Measurements from ENCODE around the gene L3MBTL4. TPM values are rescaled to one million over a fixed set of nuclear protein-coding genes. Genes with fewer than 3 reads are reported as not detected.

L3MBTL4 gene
- total RNA-seq, 1 experiment from 2014 or later, result 0.87 TPM

- H3K4me1 ChIP-seq (ENCODE audit: control insufficient read depth, insufficient read depth, low read length), result no peaks in the 10 kb centered on the region
- POLR2A ChIA-PET, result no interaction called here
- no peak for TF ChIP-seq POLR2AphosphoS5 (IDR thresholded peaks at IDR 0.05; ENCODE audit: low read depth, low read length)
- TF ChIP-seq TCF7L2 (IDR thresholded peaks at IDR 0.05; ENCODE audit: low read depth, low read length), result no peak
- TF ChIP-seq, protein P1, sequence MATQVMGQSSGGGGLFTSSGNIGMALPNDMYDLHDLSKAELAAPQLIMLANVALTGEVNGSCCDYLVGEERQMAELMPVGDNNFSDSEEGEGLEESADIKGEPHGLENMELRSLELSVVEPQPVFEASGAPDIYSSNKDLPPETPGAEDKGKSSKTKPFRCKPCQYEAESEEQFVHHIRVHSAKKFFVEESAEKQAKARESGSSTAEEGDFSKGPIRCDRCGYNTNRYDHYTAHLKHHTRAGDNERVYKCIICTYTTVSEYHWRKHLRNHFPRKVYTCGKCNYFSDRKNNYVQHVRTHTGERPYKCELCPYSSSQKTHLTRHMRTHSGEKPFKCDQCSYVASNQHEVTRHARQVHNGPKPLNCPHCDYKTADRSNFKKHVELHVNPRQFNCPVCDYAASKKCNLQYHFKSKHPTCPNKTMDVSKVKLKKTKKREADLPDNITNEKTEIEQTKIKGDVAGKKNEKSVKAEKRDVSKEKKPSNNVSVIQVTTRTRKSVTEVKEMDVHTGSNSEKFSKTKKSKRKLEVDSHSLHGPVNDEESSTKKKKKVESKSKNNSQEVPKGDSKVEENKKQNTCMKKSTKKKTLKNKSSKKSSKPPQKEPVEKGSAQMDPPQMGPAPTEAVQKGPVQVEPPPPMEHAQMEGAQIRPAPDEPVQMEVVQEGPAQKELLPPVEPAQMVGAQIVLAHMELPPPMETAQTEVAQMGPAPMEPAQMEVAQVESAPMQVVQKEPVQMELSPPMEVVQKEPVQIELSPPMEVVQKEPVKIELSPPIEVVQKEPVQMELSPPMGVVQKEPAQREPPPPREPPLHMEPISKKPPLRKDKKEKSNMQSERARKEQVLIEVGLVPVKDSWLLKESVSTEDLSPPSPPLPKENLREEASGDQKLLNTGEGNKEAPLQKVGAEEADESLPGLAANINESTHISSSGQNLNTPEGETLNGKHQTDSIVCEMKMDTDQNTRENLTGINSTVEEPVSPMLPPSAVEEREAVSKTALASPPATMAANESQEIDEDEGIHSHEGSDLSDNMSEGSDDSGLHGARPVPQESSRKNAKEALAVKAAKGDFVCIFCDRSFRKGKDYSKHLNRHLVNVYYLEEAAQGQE (IDR thresholded peaks at IDR 0.05; ENCODE audit: insufficient read depth in 1 of 2, low read depth in 2 of 2, low read length in 1 of 2), result no peak
- TF ChIP-seq SIN3A (IDR thresholded peaks at IDR 0.05; ENCODE audit: borderline replicate concordance, insufficient read depth, low read depth, low read length), result no peak
- TF ChIP-seq CTCF (IDR thresholded peaks at IDR 0.05), result no peak
Measured at GRCh38 chr18:5992381-5992780, 422.3 kb downstream of the L3MBTL4 start.

DNA sequence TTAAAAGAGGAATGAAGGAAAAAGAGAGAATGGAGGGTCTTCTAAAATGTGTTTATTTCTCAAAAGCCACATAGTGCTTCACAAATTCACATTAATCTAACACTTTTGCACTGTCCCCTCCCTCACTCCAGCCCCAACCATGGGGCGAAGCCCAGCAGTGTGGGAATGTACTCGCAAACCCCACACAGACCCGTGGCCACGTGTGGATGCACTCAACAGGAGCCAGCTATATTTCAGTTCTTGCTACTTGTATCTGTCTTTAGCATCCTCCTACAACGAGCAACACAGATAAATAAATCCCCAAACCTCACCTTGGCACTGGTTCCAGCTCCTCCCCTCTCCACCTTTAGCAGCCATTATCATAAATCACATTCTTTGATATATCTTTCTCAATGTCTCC is 427.5 kb downstream of the L3MBTL4 start:
- no TSS peak for BruUV-seq (replicated peaks)
- POLR2A ChIA-PET, result no interaction called here
- no peak for DNase-seq (ENCODE audit: low read depth, low spot score)
- Histone ChIP-seq H3K4me1 (ENCODE audit: control insufficient read depth, insufficient read depth, low read length) (no peaks in the 10 kb centered on the region), H3K27me3 (ENCODE audit: control insufficient read depth, insufficient read depth, low read length) (no peaks in the 10 kb centered on the region; the same call in 1 of the 2 replicates), H3K27ac (ENCODE audit: low read length) (no peak overlapping the region), H3K36me3 (ENCODE audit: control insufficient read depth, insufficient read depth, low read length) (no peaks in the 10 kb centered on the region; the same call in 1 of the 2 replicates), H3K9me3 (ENCODE audit: control insufficient read depth, insufficient read depth, low read depth, low read length) (no peaks in the 10 kb centered on the region), H3K4me3 (ENCODE audit: low read depth in 2 of 2, low read length in 2 of 2) (no peak overlapping the region)
- in situ Hi-C loops (cut with HindIII; ENCODE audit: low pct_unique_long_range_greater_than_20kb, low sequenced_read_pairs), result no loop called here
- TF ChIP-seq SIN3A (IDR thresholded peaks at IDR 0.05; ENCODE audit: borderline replicate concordance, insufficient read depth, low read depth, low read length), result no peak
- no peak for TF ChIP-seq POLR2AphosphoS5 (IDR thresholded peaks at IDR 0.05; ENCODE audit: low read depth, low read length)
- TF ChIP-seq CTCF (IDR thresholded peaks at IDR 0.05), result no peak
- CTCF ChIA-PET, result no interaction called here
- ATAC-seq, result no peak
- intact Hi-C loops (cut with micrococcal nuclease; ENCODE audit: unreplicated experiment), result no loop called here

More at GRCh38 chr18:5992381-5992780, 422.3 kb downstream of the L3MBTL4 start:
- CTCF ChIA-PET, result no interaction called here
- BruUV-seq (replicated peaks), result no TSS peak
- in situ Hi-C loops (cut with HindIII; ENCODE audit: low pct_unique_long_range_greater_than_20kb, low sequenced_read_pairs), result no loop called here
- H3K27ac ChIP-seq (ENCODE audit: low read length), result no peak overlapping the region
- H3K9me3 ChIP-seq (ENCODE audit: control insufficient read depth, insufficient read depth, low read depth, low read length), result no peaks in the 10 kb centered on the region
- DNase-seq (ENCODE audit: low read depth, low spot score) (no peak), ATAC-seq (no peak)
- H3K27me3 ChIP-seq (ENCODE audit: control insufficient read depth, insufficient read depth, low read length), result no peaks in the 10 kb centered on the region
- intact Hi-C loops (cut with micrococcal nuclease; ENCODE audit: unreplicated experiment), result no loop called here
- H3K36me3 ChIP-seq (ENCODE audit: control insufficient read depth, insufficient read depth, low read length), result no peaks in the 10 kb centered on the region; the same call in 1 of the 2 replicates
- H3K4me3 ChIP-seq (ENCODE audit: low read depth in 2 of 2, low read length in 2 of 2), result no peak overlapping the region

Measured in Panc1 (cell line).